Uterus (tissue), 4 donors: ENCODE data around the gene CTNND2. TPM values are rescaled to one million over a fixed set of nuclear protein-coding genes. Genes with fewer than 3 reads are reported as not detected.

ENCODE experiments used
- DNase-seq, 2 donors: peaks; one replicate each; pipeline ENCODE4 v3.0.0-alpha.2; 2019 to 2020
- H3K27ac ChIP-seq, 2 donors: fragments of 200-600 bp; sonication (generic); 1 replicate in 1 of 2; 2 replicates in 1 of 2; pipeline ENCODE4 v1.5.1; 2016 to 2018
- H3K27me3 ChIP-seq, 2 donors: fragments of 200-600 bp; sonication (generic); one replicate each; pipeline ENCODE4 v1.5.1; 2018 to 2019; ENCODE audit warnings: control low read depth in 1 of 2
- H3K36me3 ChIP-seq, 2 donors: fragments of 200-600 bp; sonication (generic); one replicate each; pipeline ENCODE4 v1.5.1; 2019; ENCODE audit warnings: control low read depth in 1 of 2
- H3K4me1 ChIP-seq, 2 donors: fragments of 200-600 bp; sonication (generic); one replicate each; pipeline ENCODE4 v1.5.1; 2018 to 2019; ENCODE audit warnings: control low read depth in 1 of 2
- H3K4me3 ChIP-seq, 2 donors: fragments of 200-600 bp; sonication (generic); 1 replicate in 1 of 2; 2 replicates in 1 of 2; pipeline ENCODE4 v1.5.1; 2018 to 2019; ENCODE audit warnings: mild to moderate bottlenecking in 1 of 2
- H3K9me3 ChIP-seq, 2 donors: fragments of 200-600 bp; sonication (generic); one replicate each; pipeline ENCODE4 v1.5.1; 2019; ENCODE audit warnings: control low read depth in 1 of 2
- CTCF ChIP-seq, 4 experiments: fragments of 200-600 bp in 2 of 4; fragments of 450-650 bp in 2 of 4; sonication (generic) in 2 of 4; IDR thresholded peaks; one replicate each; pipeline ENCODE4 v1.5.1; 2016 to 2019; ENCODE audit warnings: antibody characterized with exemption in 4 of 4, mild to moderate bottlenecking in 2 of 4, moderate library complexity in 1 of 4
- POLR2A ChIP-seq, 2 donors: fragments of 450-650 bp; IDR thresholded peaks; one replicate each; pipeline ENCODE4 v1.6.1; 2016; ENCODE audit warnings: antibody characterized with exemption in 2 of 2, mild to moderate bottlenecking in 1 of 2, moderate library complexity in 1 of 2
- intact Hi-C: fragments of 100-400 bp; cut with DNase I; formaldehyde crosslinking; loops from one replicate; pipeline ENCODE4 v1.15.1; 2023; ENCODE audit warnings: low total_unique reads
- total RNA-seq, 4 donors: library from RNA; depleted of rRNA in 3 of 4; stranded (reverse); fragments of >200 nt in 3 of 4; gene quantifications; one replicate each; pipeline versions ENCODE4 v1.1.0 to v1.2.4, GENCODE V29; 2014 to 2023
- donor health status: DM: yes; HTN: yes; CAD: no.

The CTNND2 gene
- total RNA-seq, 4 donors from 2014 or later, result 0.49 to 1.2 TPM; not detected in 2

GRCh38 chr5:11047030-11047429 lies 857.2 kb downstream of the CTNND2 start:
- TF ChIP-seq CTCF (IDR thresholded peaks at IDR 0.05), result no peak
- TF ChIP-seq POLR2A (IDR thresholded peaks at IDR 0.05), result no peak
- H3K4me1 ChIP-seq, result no peaks in the 10 kb centered on the region
- no peak overlapping the region for H3K4me3 ChIP-seq
- no peak for DNase-seq
- no peak overlapping the region for H3K27ac ChIP-seq
- intact Hi-C loops, result no loop called here
- H3K27me3 ChIP-seq, result no peaks in the 10 kb centered on the region
- H3K9me3 ChIP-seq, result no peaks in the 10 kb centered on the region
- no peaks in the 10 kb centered on the region for H3K36me3 ChIP-seq

GRCh38 chr5:11046160-11046559 lies 858.1 kb downstream of the CTNND2 start:
- Histone ChIP-seq H3K27ac (no peak overlapping the region), H3K4me1 (no peaks in the 10 kb centered on the region), H3K4me3 (no peak overlapping the region), H3K36me3 (no peaks in the 10 kb centered on the region), H3K27me3 (no peaks in the 10 kb centered on the region), H3K9me3 (no peaks in the 10 kb centered on the region)
- intact Hi-C loops, result no loop called here
- DNase-seq, result no peak
- TF ChIP-seq CTCF (IDR thresholded peaks at IDR 0.05), result no peak
- no peak for TF ChIP-seq POLR2A (IDR thresholded peaks at IDR 0.05)

- no peak for TF ChIP-seq CTCF (IDR thresholded peaks at IDR 0.05)
- TF ChIP-seq POLR2A (IDR thresholded peaks at IDR 0.05), result no peak
- H3K4me1 ChIP-seq, result no peaks in the 10 kb centered on the region
- intact Hi-C loops, result no loop called here
These were observed 858.8 kb downstream of the CTNND2 start for GRCh38 chr5:11045411-11045810.

GRCh38 chr5:11044581-11044980 lies 859.7 kb downstream of the CTNND2 start:
- no peak for TF ChIP-seq POLR2A (IDR thresholded peaks at IDR 0.05)
- no peak for TF ChIP-seq CTCF (IDR thresholded peaks at IDR 0.05)
- H3K4me3 ChIP-seq, result no peak overlapping the region
- no peak overlapping the region for H3K27ac ChIP-seq
- H3K9me3 ChIP-seq, result no peaks in the 10 kb centered on the region
- H3K36me3 ChIP-seq, result no peaks in the 10 kb centered on the region
- intact Hi-C loops, result no loop called here
- H3K27me3 ChIP-seq, result no peaks in the 10 kb centered on the region
- DNase-seq, result no peak
- no peaks in the 10 kb centered on the region for H3K4me1 ChIP-seq

More at GRCh38 chr5:11045411-11045810, 858.8 kb downstream of the CTNND2 start:
- Histone ChIP-seq H3K27ac (no peak overlapping the region), H3K27me3 (no peaks in the 10 kb centered on the region), H3K36me3 (no peaks in the 10 kb centered on the region), H3K4me3 (no peak overlapping the region), H3K9me3 (no peaks in the 10 kb centered on the region)
- no peak for DNase-seq

- no peaks in the 10 kb centered on the region for H3K4me1 ChIP-seq
- no peak for DNase-seq
- H3K27me3 ChIP-seq, result no peaks in the 10 kb centered on the region
- no peak overlapping the region for H3K4me3 ChIP-seq
- H3K9me3 ChIP-seq, result no peaks in the 10 kb centered on the region
- intact Hi-C loops, result no loop called here
- TF ChIP-seq POLR2A (IDR thresholded peaks at IDR 0.05) (no peak), CTCF (IDR thresholded peaks at IDR 0.05) (no peak)
- H3K36me3 ChIP-seq, result no peaks in the 10 kb centered on the region
- H3K27ac ChIP-seq, result no peak overlapping the region
These were observed 860.4 kb downstream of the CTNND2 start for GRCh38 chr5:11043881-11044280.
